ENCODE data around the gene SLC16A11. TPM values are rescaled to one million over a fixed set of nuclear protein-coding genes. Genes with fewer than 3 reads are reported as not detected.

Gene SLC16A11
- total RNA-seq, 1 donor from 2014 or later = not detected

GRCh38 chr17:7034955-7035590 is 8.8 kb downstream of the SLC16A11 start:
- Histone ChIP-seq H3K27me3 (no peaks in the 10 kb centered on the region), H3K27ac (peak overlapping the region; percentile 43 to 63), H3K36me3 (no peaks in the 10 kb centered on the region), H3K4me1 (peaks cover 0 to 5% of the 10 kb centered on the region in 2 donors), H3K4me3 (peak overlapping the region; percentile 57 to 59), H3K9me3 (no peaks in the 10 kb centered on the region)
- intact Hi-C loops (cut with DNase I) = no loop called here
- TF ChIP-seq CTCF (IDR thresholded peaks at IDR 0.05) = no peak
- no peak for DNase-seq (ENCODE audit: low spot score in 2 of 2)

- no peak overlapping the region for H3K4me3 ChIP-seq
- intact Hi-C loops (cut with DNase I) = no loop called here
- no peaks in the 10 kb centered on the region for H3K27me3 ChIP-seq
- no peak for TF ChIP-seq CTCF (IDR thresholded peaks at IDR 0.05)
- H3K4me1 ChIP-seq = no peaks in the 10 kb centered on the region
- no peak overlapping the region for H3K27ac ChIP-seq
- H3K36me3 ChIP-seq = no peaks in the 10 kb centered on the region
- DNase-seq (ENCODE audit: low spot score in 2 of 2) = no peak
- H3K9me3 ChIP-seq = no peaks in the 10 kb centered on the region
These were observed 14.2 kb downstream of the SLC16A11 start for GRCh38 chr17:7029659-7030058.

GRCh38 chr17:7029096-7029495 is 14.8 kb downstream of the SLC16A11 start:
- no peak overlapping the region for H3K4me3 ChIP-seq
- no peaks in the 10 kb centered on the region for H3K4me1 ChIP-seq
- no peaks in the 10 kb centered on the region for H3K27me3 ChIP-seq
- TF ChIP-seq CTCF (IDR thresholded peaks at IDR 0.05) = no peak
- H3K9me3 ChIP-seq = no peaks in the 10 kb centered on the region
- peak overlapping the region in 1 of 2 donors; percentile 45 for H3K27ac ChIP-seq
- intact Hi-C loops (cut with DNase I) = no loop called here
- no peak for DNase-seq (ENCODE audit: low spot score in 2 of 2)
- no peaks in the 10 kb centered on the region for H3K36me3 ChIP-seq

- H3K27me3 ChIP-seq = peaks cover 12% of the 10 kb centered on the region
- H3K9me3 ChIP-seq = no peaks in the 10 kb centered on the region
- H3K4me1 ChIP-seq = peaks cover 0 to 3% of the 10 kb centered on the region in 2 donors
- TF ChIP-seq CTCF (IDR thresholded peaks at IDR 0.05) = no peak
- H3K4me3 ChIP-seq = no peak overlapping the region
- intact Hi-C loops (cut with DNase I) = no loop called here
- H3K27ac ChIP-seq = no peak overlapping the region
- DNase-seq (ENCODE audit: low spot score in 2 of 2) = no peak
- no peaks in the 10 kb centered on the region for H3K36me3 ChIP-seq
These were observed 16.6 kb downstream of the SLC16A11 start for GRCh38 chr17:7027335-7027734.

- no peaks in the 10 kb centered on the region for H3K36me3 ChIP-seq
- H3K4me3 ChIP-seq = no peak overlapping the region
- no peak for DNase-seq (ENCODE audit: low spot score in 2 of 2)
- no peak for TF ChIP-seq CTCF (IDR thresholded peaks at IDR 0.05)
- peaks cover 14% of the 10 kb centered on the region for H3K27me3 ChIP-seq
- intact Hi-C loops (cut with DNase I) = no loop called here
- H3K9me3 ChIP-seq = no peaks in the 10 kb centered on the region
- H3K27ac ChIP-seq = no peak overlapping the region
- H3K4me1 ChIP-seq = peaks cover 0 to 8% of the 10 kb centered on the region in 2 donors
These were observed 17.3 kb downstream of the SLC16A11 start for GRCh38 chr17:7026471-7027115.
